CD4-positive, CD25-positive, alpha-beta regulatory T cell (primary cell): ENCODE measurements around the gene RNU2-1. TPM values are rescaled to one million over a fixed set of nuclear protein-coding genes. Genes with fewer than 3 reads are reported as not detected.
"Not testable (repeated sequence)": the region's sequence is repeated elsewhere in the genome, so short reads cannot be mapped to it uniquely, and the experiment has no call there.

Source experiments
- ATAC-seq, 2 donors: fragments of 150-1000 bp; cut with Tn5 transposase; one replicate each; pipeline ENCODE4 v1.10.0; 2021; ENCODE audit warnings: low read depth in 2 of 2, moderate number of reproducible peaks in 2 of 2, moderate library complexity in 1 of 2
- DNase-seq, 3 donors: peaks; one replicate each; pipeline versions ENCODE4 v3.0.0 to v3.0.0-alpha.2; 2012 to 2022; ENCODE audit warnings: mixed read lengths in 1 of 3
- H3K27ac ChIP-seq: one replicate; pipeline ENCODE4 v1.7.0; 2013; ENCODE audit warnings: mild to moderate bottlenecking, low read length; ENCODE audit not compliant: insufficient read depth, poor library complexity, severe bottlenecking
- H3K27me3 ChIP-seq: one replicate; pipeline ENCODE4 v1.7.0; 2013; ENCODE audit warnings: low read length; ENCODE audit not compliant: control insufficient read depth, insufficient read depth
- H3K36me3 ChIP-seq: one replicate; pipeline ENCODE4 v1.7.0; 2013; ENCODE audit warnings: mild to moderate bottlenecking, low read length, moderate library complexity; ENCODE audit not compliant: control insufficient read depth, insufficient read depth
- H3K4me1 ChIP-seq: 2 replicates; pipeline ENCODE4 v1.7.0; 2013; ENCODE audit warnings: mild to moderate bottlenecking, low read length; ENCODE audit not compliant: insufficient read depth, control insufficient read depth, poor library complexity, severe bottlenecking
- H3K4me3 ChIP-seq: one replicate; pipeline ENCODE4 v1.7.0; 2013; ENCODE audit warnings: low read depth, mild to moderate bottlenecking, low read length, moderate library complexity
- H3K9me3 ChIP-seq, 2 experiments: 1 replicate in 1 of 2; 2 replicates in 1 of 2; pipeline ENCODE4 v1.7.0; 2013; ENCODE audit warnings: low read length in 2 of 2, mild to moderate bottlenecking in 1 of 2, moderate library complexity in 1 of 2; ENCODE audit not compliant: control insufficient read depth in 2 of 2
- H3K27ac Mint-ChIP-seq, 3 donors: one replicate each; pipeline ENCODE4 v1.8.0; 2020 to 2022; ENCODE audit warnings: mild to moderate bottlenecking in 3 of 3, mixed read lengths in 3 of 3, moderate library complexity in 2 of 3
- H3K27me3 Mint-ChIP-seq: one replicate; pipeline ENCODE4 v1.8.0; 2022; ENCODE audit warnings: mild to moderate bottlenecking, mixed read lengths
- H3K36me3 Mint-ChIP-seq: one replicate; pipeline ENCODE4 v1.8.0; 2020; ENCODE audit warnings: mixed read lengths
- H3K4me1 Mint-ChIP-seq, 4 donors: one replicate each; pipeline ENCODE4 v1.8.0; 2020 to 2022; ENCODE audit warnings: mixed read lengths in 4 of 4, mild to moderate bottlenecking in 1 of 4
- H3K4me3 Mint-ChIP-seq, 4 donors: one replicate each; pipeline ENCODE4 v1.8.0; 2020 to 2022; ENCODE audit warnings: mild to moderate bottlenecking in 4 of 4, mixed read lengths in 4 of 4, moderate library complexity in 3 of 4
- H3K9me3 Mint-ChIP-seq, 7 donors: one replicate each; pipeline ENCODE4 v1.8.0; 2020 to 2022; ENCODE audit warnings: mixed read lengths in 7 of 7, mild to moderate bottlenecking in 3 of 7, moderate library complexity in 2 of 7
- polyA plus RNA-seq, 4 donors: library from polyadenylated mRNA; unstranded; fragments of 300-500 nt; fragmentation: Illumina TruSeq; gene quantifications; one replicate each; pipeline ENCODE4 v1.2.3, GENCODE V29; 2021
- total RNA-seq: library from RNA; stranded (reverse); gene quantifications from one replicate; pipeline ENCODE4 v1.2.3, GENCODE V29; 2022

RNU2-1 gene
- total and polyA plus RNA-seq, 5 donors from 2014 or later, result 4,537 TPM; not detected in 4

DNA sequence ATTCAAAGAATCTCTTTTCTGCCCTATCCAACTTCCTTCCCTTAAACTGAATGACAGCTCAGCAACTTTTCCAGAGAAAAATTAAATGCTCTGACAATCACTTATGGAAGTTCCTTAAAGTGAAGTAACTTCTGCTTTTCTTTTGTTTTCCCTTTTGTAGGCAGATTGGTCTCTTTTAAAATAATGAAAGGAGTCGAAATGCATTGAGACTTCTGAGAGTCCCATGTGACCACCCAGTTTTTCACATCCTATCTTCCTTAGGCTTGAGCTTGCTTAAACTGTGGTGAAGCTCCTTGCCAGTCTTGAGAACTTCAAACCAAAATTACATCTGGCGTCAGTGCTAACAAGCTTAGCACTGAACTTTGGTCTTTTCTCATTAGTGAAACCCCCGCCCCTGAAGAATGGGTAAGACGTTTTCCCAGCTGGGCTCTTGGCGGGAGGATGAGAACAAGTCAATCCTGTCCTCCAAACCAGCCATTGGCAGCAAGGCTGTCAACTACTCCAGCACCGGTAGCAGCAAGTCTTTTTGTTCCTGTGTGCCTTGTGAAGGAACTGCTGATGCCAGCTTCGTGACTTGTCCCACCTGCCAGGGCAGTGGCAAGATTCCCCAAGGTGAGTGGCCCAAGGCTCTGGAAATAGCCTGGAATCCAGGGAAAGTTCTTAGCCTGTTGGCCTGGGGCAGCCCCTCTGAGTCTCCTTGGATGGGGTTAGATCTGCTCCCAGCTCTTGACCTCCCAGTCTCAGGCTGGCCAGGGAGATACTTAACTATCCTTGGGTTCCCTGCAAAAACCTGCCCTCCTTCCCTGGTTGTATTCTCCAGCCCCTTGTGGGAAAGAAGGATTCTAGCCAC is 20.9 kb downstream of the RNU2-1 start:
- H3K4me1 Mint-ChIP-seq, result peaks cover 17 to 54% (median 29%) of the 10 kb centered on the region in 4 donors
- Histone ChIP-seq H3K36me3 (peaks cover 25% of the 10 kb centered on the region), H3K27me3 (no peaks in the 10 kb centered on the region), H3K9me3 (no peaks in the 10 kb centered on the region), H3K4me3 (peak overlapping the region; percentile 91), H3K27ac (peak overlapping the region; percentile 76), H3K4me1 (peaks cover 25% of the 10 kb centered on the region)
- H3K27ac Mint-ChIP-seq, result peak overlapping the region; percentile 95 to 98 (median 96)
- peaks cover 33% of the 10 kb centered on the region for H3K36me3 Mint-ChIP-seq
- H3K9me3 Mint-ChIP-seq, result peaks cover 0 to 1% (median 0%) of the 10 kb centered on the region in 7 donors
- H3K27me3 Mint-ChIP-seq, result no peaks in the 10 kb centered on the region
- peak overlapping the region; percentile 94 to 100 (median 98) for H3K4me3 Mint-ChIP-seq
- ATAC-seq (no peak), DNase-seq (peak in 1 of 3 donors; percentile 7)

- peak; percentile 64 to 89 (median 76) for DNase-seq
- peaks cover 0 to 1% (median 0%) of the 10 kb centered on the region in 7 donors for H3K9me3 Mint-ChIP-seq
- peak within 1 kb of the TSS; percentile 95 to 98 (median 96) for H3K27ac Mint-ChIP-seq
- no peaks in the 10 kb centered on the region for H3K27me3 Mint-ChIP-seq
- H3K4me1 Mint-ChIP-seq, result peaks cover 15 to 49% (median 27%) of the 10 kb centered on the region in 4 donors
- Histone ChIP-seq H3K27ac (peak within 1 kb of the TSS; percentile 76), H3K9me3 (no peaks in the 10 kb centered on the region), H3K4me3 (peak within 1 kb of the TSS; percentile 91), H3K4me1 (peaks cover 25% of the 10 kb centered on the region), H3K36me3 (peaks cover 31% of the 10 kb centered on the region), H3K27me3 (no peaks in the 10 kb centered on the region)
- peaks cover 26% of the 10 kb centered on the region for H3K36me3 Mint-ChIP-seq
- peak; percentile 88 to 90 for ATAC-seq
- H3K4me3 Mint-ChIP-seq, result peak within 1 kb of the TSS; percentile 94 to 100 (median 98)
These were observed 22.0 kb downstream of the RNU2-1 start, which contains the start of gene TMEM106A for GRCh38 chr17:43211480-43212402. TSS of gene TMEM106A (plus strand) at chr17:43211875. CDS start at chr17:43213042, 1,167 bp downstream.

DNA sequence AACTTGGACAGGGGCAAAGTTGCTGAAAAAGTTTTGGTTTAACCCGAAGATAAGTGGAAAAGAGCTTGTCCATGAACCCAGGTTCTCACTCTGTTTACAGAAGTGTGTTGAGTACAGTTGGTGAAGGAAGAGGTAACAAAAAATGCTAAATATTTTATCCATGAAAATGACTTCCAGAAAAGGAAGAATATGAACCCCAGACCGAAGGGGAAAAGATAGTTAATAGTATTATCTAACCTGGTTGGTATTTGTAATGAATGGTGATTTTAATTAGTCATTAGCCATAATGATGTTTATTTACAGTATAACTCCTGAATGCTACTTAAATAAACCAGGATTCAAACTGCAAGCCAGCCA is 22.7 kb downstream of the RNU2-1 start:
- Mint-ChIP-seq H3K36me3 (peaks cover 26% of the 10 kb centered on the region), H3K9me3 (peaks cover 0 to 1% (median 0%) of the 10 kb centered on the region in 7 donors), H3K27me3 (no peaks in the 10 kb centered on the region), H3K4me3 (peak overlapping the region; percentile 94 to 100 (median 98)), H3K4me1 (peaks cover 14 to 45% (median 27%) of the 10 kb centered on the region in 4 donors), H3K27ac (peak overlapping the region; percentile 64 to 98 (median 95))
- peak overlapping the region; percentile 91 for H3K4me3 ChIP-seq
- H3K4me1 ChIP-seq, result peaks cover 25% of the 10 kb centered on the region
- H3K9me3 ChIP-seq, result no peaks in the 10 kb centered on the region
- H3K27ac ChIP-seq, result peak overlapping the region; percentile 76
- H3K27me3 ChIP-seq, result no peaks in the 10 kb centered on the region
- peaks cover 28% of the 10 kb centered on the region for H3K36me3 ChIP-seq
- no peak for ATAC-seq
- DNase-seq, result no peak

- Histone ChIP-seq H3K36me3 (peaks cover 24% of the 10 kb centered on the region), H3K4me3 (peak overlapping the region; percentile 91), H3K27me3 (no peaks in the 10 kb centered on the region), H3K4me1 (peaks cover 25% of the 10 kb centered on the region), H3K27ac (peak overlapping the region; percentile 76), H3K9me3 (no peaks in the 10 kb centered on the region)
- Mint-ChIP-seq H3K4me1 (peaks cover 14 to 43% (median 27%) of the 10 kb centered on the region in 4 donors), H3K27me3 (no peaks in the 10 kb centered on the region), H3K4me3 (peak overlapping the region; percentile 94 to 100 (median 98)), H3K36me3 (peaks cover 22% of the 10 kb centered on the region), H3K9me3 (peaks cover 0 to 1% (median 0%) of the 10 kb centered on the region in 7 donors), H3K27ac (peak overlapping the region; percentile 64 to 98 (median 95))
- ATAC-seq (no peak), DNase-seq (no peak)
These were observed 23.2 kb downstream of the RNU2-1 start for GRCh38 chr17:43210576-43210975.

- H3K9me3 ChIP-seq, H3K9me3 Mint-ChIP-seq, DNase-seq, H3K27ac Mint-ChIP-seq, H3K4me1 Mint-ChIP-seq, ATAC-seq, H3K4me3 ChIP-seq, H3K4me1 ChIP-seq, H3K27me3 Mint-ChIP-seq, H3K27ac ChIP-seq, H3K4me3 Mint-ChIP-seq, H3K27me3 ChIP-seq: not testable (repeated sequence)
- H3K36me3 Mint-ChIP-seq, result peaks cover 40% of the 10 kb centered on the region
- H3K36me3 ChIP-seq, result peaks cover 70% of the 10 kb centered on the region
These were observed 30.8 kb downstream of the RNU2-1 start for GRCh38 chr17:43203013-43203412.

GRCh38 chr17:43200127-43200526 is 33.6 kb downstream of the RNU2-1 start:
- Histone ChIP-seq H3K27ac (no peak overlapping the region), H3K36me3 (peaks cover 82% of the 10 kb centered on the region), H3K4me1 (no peaks in the 10 kb centered on the region), H3K27me3 (no peaks in the 10 kb centered on the region), H3K4me3 (no peak overlapping the region), H3K9me3 (no peaks in the 10 kb centered on the region)
- Mint-ChIP-seq H3K27me3 (no peaks in the 10 kb centered on the region), H3K4me3 (no peak overlapping the region), H3K27ac (no peak overlapping the region), H3K36me3 (peaks cover 44% of the 10 kb centered on the region), H3K9me3 (no peaks in the 10 kb centered on the region), H3K4me1 (peaks cover 0 to 7% (median under 1%) of the 10 kb centered on the region in 4 donors)
- ATAC-seq (no peak), DNase-seq (no peak)

DNA sequence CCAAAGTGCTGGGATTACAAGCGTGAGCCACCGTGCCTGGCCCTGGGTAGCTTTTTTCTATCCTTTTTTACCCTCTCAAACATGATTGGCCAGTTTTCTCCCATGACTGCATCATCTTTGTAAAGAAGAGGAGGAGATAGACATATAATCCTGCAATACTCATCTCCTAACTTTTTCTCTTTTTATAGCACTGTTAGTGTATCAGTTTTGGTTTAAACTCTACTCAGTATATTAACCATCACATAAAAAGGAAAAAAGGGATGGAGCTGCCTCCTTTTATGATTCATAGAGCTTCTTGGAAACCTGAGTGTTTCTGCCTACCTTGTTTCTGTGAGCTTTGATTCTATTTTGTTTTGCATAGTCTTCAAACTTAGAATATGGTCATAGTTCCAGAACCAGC is 34.1 kb downstream of the RNU2-1 start:
- H3K9me3 Mint-ChIP-seq, result no peaks in the 10 kb centered on the region
- DNase-seq (no peak), ATAC-seq (no peak)
- no peak overlapping the region for H3K4me3 Mint-ChIP-seq
- Histone ChIP-seq H3K4me3 (no peak overlapping the region), H3K9me3 (no peaks in the 10 kb centered on the region), H3K27me3 (no peaks in the 10 kb centered on the region), H3K4me1 (no peaks in the 10 kb centered on the region), H3K36me3 (peaks cover 83% of the 10 kb centered on the region), H3K27ac (no peak overlapping the region)
- H3K27me3 Mint-ChIP-seq, result no peaks in the 10 kb centered on the region
- no peak overlapping the region for H3K27ac Mint-ChIP-seq
- H3K4me1 Mint-ChIP-seq, result peaks cover 0 to 7% (median 0%) of the 10 kb centered on the region in 4 donors
- H3K36me3 Mint-ChIP-seq, result peaks cover 47% of the 10 kb centered on the region
